SK-N-SH (cell line): Measurements from ENCODE around the gene LIX1.

ENCODE experiments used
- ELF1 ChIP-seq: IDR thresholded peaks from 2 replicates; pipeline ENCODE4 v1.4.0; 2012
- NRF1 ChIP-seq: IDR thresholded peaks from 2 replicates; pipeline ENCODE4 v1.6.1; 2012; ENCODE audit warnings: low read depth, mild to moderate bottlenecking, low read length
- POLR2AphosphoS5 ChIP-seq: IDR thresholded peaks from 2 replicates; pipeline ENCODE4 v1.6.1; 2012; ENCODE audit warnings: low read depth, low read length
- TEAD4 ChIP-seq: IDR thresholded peaks from 2 replicates; pipeline ENCODE4 v1.4.0; 2012; ENCODE audit warnings: mild to moderate bottlenecking, borderline replicate concordance; ENCODE audit not compliant: insufficient read depth
- YY1 ChIP-seq: IDR thresholded peaks from 2 replicates; pipeline ENCODE4 v1.4.0; 2012; ENCODE audit warnings: low read depth, mild to moderate bottlenecking
- TF ChIP-seq, protein P1 (sequence below): IDR thresholded peaks from 2 replicates; pipeline ENCODE4 v1.6.1; 2012; ENCODE audit warnings: mild to moderate bottlenecking, low read depth, low read length, moderate library complexity
- TF ChIP-seq, protein P2 (sequence below): fragments of 200-600 bp; sonication (generic); IDR thresholded peaks from 2 replicates; pipeline ENCODE4 v1.6.1; 2017; ENCODE audit warnings: antibody characterized with exemption, mild to moderate bottlenecking, moderate library complexity
- TF ChIP-seq, protein P3 (sequence below): IDR thresholded peaks from 2 replicates; pipeline ENCODE4 v1.4.0; 2012; ENCODE audit warnings: low read depth, borderline replicate concordance
- TF ChIP-seq, protein P4 (sequence below): IDR thresholded peaks from 2 replicates; pipeline ENCODE4; 2012

DNA sequence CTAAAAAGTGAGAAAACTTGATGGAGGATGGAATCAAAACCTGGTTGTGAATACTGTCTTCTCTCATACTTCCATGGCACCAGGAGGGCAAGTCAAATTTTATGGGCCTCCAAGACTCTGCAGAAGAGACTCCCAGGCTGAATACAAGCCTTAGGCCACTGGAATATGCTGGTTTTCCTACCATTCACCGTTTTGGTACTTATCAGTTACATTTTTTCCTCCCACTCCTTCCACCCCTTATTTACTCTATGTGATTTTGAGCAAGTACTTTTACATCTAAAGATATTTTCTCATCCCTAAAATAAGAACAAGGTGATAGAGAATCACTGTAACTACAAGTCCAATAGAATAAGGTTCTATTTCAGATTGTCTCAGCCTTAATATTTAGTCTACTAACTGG lies 8.0 kb upstream of the LIX1 start:
- TF ChIP-seq, protein P1, sequence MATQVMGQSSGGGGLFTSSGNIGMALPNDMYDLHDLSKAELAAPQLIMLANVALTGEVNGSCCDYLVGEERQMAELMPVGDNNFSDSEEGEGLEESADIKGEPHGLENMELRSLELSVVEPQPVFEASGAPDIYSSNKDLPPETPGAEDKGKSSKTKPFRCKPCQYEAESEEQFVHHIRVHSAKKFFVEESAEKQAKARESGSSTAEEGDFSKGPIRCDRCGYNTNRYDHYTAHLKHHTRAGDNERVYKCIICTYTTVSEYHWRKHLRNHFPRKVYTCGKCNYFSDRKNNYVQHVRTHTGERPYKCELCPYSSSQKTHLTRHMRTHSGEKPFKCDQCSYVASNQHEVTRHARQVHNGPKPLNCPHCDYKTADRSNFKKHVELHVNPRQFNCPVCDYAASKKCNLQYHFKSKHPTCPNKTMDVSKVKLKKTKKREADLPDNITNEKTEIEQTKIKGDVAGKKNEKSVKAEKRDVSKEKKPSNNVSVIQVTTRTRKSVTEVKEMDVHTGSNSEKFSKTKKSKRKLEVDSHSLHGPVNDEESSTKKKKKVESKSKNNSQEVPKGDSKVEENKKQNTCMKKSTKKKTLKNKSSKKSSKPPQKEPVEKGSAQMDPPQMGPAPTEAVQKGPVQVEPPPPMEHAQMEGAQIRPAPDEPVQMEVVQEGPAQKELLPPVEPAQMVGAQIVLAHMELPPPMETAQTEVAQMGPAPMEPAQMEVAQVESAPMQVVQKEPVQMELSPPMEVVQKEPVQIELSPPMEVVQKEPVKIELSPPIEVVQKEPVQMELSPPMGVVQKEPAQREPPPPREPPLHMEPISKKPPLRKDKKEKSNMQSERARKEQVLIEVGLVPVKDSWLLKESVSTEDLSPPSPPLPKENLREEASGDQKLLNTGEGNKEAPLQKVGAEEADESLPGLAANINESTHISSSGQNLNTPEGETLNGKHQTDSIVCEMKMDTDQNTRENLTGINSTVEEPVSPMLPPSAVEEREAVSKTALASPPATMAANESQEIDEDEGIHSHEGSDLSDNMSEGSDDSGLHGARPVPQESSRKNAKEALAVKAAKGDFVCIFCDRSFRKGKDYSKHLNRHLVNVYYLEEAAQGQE: no peak
- TF ChIP-seq, protein P2, sequence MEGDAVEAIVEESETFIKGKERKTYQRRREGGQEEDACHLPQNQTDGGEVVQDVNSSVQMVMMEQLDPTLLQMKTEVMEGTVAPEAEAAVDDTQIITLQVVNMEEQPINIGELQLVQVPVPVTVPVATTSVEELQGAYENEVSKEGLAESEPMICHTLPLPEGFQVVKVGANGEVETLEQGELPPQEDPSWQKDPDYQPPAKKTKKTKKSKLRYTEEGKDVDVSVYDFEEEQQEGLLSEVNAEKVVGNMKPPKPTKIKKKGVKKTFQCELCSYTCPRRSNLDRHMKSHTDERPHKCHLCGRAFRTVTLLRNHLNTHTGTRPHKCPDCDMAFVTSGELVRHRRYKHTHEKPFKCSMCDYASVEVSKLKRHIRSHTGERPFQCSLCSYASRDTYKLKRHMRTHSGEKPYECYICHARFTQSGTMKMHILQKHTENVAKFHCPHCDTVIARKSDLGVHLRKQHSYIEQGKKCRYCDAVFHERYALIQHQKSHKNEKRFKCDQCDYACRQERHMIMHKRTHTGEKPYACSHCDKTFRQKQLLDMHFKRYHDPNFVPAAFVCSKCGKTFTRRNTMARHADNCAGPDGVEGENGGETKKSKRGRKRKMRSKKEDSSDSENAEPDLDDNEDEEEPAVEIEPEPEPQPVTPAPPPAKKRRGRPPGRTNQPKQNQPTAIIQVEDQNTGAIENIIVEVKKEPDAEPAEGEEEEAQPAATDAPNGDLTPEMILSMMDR: no peak
- TF ChIP-seq, protein P3, sequence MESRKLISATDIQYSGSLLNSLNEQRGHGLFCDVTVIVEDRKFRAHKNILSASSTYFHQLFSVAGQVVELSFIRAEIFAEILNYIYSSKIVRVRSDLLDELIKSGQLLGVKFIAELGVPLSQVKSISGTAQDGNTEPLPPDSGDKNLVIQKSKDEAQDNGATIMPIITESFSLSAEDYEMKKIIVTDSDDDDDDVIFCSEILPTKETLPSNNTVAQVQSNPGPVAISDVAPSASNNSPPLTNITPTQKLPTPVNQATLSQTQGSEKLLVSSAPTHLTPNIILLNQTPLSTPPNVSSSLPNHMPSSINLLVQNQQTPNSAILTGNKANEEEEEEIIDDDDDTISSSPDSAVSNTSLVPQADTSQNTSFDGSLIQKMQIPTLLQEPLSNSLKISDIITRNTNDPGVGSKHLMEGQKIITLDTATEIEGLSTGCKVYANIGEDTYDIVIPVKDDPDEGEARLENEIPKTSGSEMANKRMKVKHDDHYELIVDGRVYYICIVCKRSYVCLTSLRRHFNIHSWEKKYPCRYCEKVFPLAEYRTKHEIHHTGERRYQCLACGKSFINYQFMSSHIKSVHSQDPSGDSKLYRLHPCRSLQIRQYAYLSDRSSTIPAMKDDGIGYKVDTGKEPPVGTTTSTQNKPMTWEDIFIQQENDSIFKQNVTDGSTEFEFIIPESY: no peak
- TF ChIP-seq POLR2AphosphoS5 (no peak), ELF1 (no peak), NRF1 (no peak), YY1 (no peak), TEAD4 (no peak)
- TF ChIP-seq, protein P4, sequence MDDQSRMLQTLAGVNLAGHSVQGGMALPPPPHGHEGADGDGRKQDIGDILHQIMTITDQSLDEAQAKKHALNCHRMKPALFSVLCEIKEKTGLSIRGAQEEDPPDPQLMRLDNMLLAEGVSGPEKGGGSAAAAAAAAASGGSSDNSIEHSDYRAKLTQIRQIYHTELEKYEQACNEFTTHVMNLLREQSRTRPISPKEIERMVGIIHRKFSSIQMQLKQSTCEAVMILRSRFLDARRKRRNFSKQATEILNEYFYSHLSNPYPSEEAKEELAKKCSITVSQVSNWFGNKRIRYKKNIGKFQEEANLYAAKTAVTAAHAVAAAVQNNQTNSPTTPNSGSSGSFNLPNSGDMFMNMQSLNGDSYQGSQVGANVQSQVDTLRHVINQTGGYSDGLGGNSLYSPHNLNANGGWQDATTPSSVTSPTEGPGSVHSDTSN: no peak
